SK-N-SH (cell line): Measurements from ENCODE around the gene ITPA.

Source experiments
- CTCF ChIP-seq: fragments of 200-600 bp; sonication (generic); IDR thresholded peaks from 2 replicates; pipeline ENCODE4 v1.6.1; 2017; ENCODE audit warnings: antibody characterized with exemption, mild to moderate bottlenecking, moderate library complexity
- PBX3 ChIP-seq: IDR thresholded peaks from 2 replicates; pipeline ENCODE4; 2012

- TF ChIP-seq CTCF (no peak), PBX3 (no peak)
These were observed 35.9 kb downstream of the ITPA start for GRCh38 chr20:3245156-3245555.
